ENCODE results near the gene WDTC1. TPM values are rescaled to one million over a fixed set of nuclear protein-coding genes. Genes with fewer than 3 reads are reported as not detected.
"Not testable (repeated sequence)": the region's sequence is repeated elsewhere in the genome, so short reads cannot be mapped to it uniquely, and the experiment has no call there.

Gene WDTC1
- total and polyA plus RNA-seq, 4 donors: 19.8 to 41.0 (median 30.2) TPM

DNA sequence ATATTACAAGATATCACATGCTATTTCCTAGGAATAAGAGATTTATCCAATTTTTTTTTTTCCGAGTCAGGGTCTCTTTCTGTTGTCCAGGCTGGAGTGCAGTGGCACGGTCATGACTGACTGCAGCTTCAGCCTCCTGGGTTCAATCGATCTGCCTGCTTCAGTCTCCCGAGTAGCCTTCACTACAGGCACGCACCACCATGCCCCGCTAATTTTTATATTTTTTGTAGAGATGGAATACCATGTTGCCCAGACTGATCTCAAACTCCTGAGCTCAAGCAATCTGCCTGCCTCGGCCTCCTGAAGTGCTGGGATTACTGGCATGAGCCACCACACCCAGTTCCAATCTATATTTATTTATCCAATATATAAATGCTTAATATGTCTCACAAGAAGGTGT, 18.0 kb upstream of the WDTC1 start:
- DNase-seq (no peak), ATAC-seq (ENCODE audit: insufficient read depth, low FRiP score) (no peak)
- TF ChIP-seq, protein P1, sequence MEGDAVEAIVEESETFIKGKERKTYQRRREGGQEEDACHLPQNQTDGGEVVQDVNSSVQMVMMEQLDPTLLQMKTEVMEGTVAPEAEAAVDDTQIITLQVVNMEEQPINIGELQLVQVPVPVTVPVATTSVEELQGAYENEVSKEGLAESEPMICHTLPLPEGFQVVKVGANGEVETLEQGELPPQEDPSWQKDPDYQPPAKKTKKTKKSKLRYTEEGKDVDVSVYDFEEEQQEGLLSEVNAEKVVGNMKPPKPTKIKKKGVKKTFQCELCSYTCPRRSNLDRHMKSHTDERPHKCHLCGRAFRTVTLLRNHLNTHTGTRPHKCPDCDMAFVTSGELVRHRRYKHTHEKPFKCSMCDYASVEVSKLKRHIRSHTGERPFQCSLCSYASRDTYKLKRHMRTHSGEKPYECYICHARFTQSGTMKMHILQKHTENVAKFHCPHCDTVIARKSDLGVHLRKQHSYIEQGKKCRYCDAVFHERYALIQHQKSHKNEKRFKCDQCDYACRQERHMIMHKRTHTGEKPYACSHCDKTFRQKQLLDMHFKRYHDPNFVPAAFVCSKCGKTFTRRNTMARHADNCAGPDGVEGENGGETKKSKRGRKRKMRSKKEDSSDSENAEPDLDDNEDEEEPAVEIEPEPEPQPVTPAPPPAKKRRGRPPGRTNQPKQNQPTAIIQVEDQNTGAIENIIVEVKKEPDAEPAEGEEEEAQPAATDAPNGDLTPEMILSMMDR (IDR thresholded peaks at IDR 0.05; ENCODE audit: control extremely low read depth, extremely low read depth): no peak
- H3K36me3 ChIP-seq (ENCODE audit: control insufficient read depth in 4 of 4, insufficient read depth in 4 of 4, low read length in 4 of 4): no peaks in the 10 kb centered on the region
- WGBS, 2 donors: 93 to 97% methylated on average over 7 of the region's 7 CpGs
- H3K27me3 ChIP-seq (ENCODE audit: control insufficient read depth in 3 of 3, insufficient read depth in 3 of 3, low read length in 2 of 3): no peaks in the 10 kb centered on the region
- H3K27ac ChIP-seq (ENCODE audit: low read depth in 1 of 2, low read length in 1 of 2): no peak overlapping the region
- H3K4me1 ChIP-seq (ENCODE audit: control insufficient read depth in 5 of 5, insufficient read depth in 5 of 5, low read length in 5 of 5): no peaks in the 10 kb centered on the region
- no peak overlapping the region for H3K4me3 ChIP-seq
- H3K9ac ChIP-seq (ENCODE audit: insufficient read depth in 1 of 2, low read length in 2 of 2): no peak overlapping the region
- no peaks in the 10 kb centered on the region for H3K9me3 ChIP-seq (ENCODE audit: control insufficient read depth in 4 of 4, insufficient read depth in 3 of 4, low read length in 3 of 4)

- H3K4me3 ChIP-seq: no peak overlapping the region
- 93 to 95% methylated on average over 6 of the region's 6 CpGs for WGBS, 2 donors
- H3K9me3 ChIP-seq (ENCODE audit: control insufficient read depth in 4 of 4, insufficient read depth in 3 of 4, low read length in 3 of 4): no peaks in the 10 kb centered on the region
- H3K27me3 ChIP-seq (ENCODE audit: control insufficient read depth in 3 of 3, insufficient read depth in 3 of 3, low read length in 2 of 3): no peaks in the 10 kb centered on the region
- no peak overlapping the region for H3K9ac ChIP-seq (ENCODE audit: insufficient read depth in 1 of 2, low read length in 2 of 2)
- DNase-seq: no peak
- H3K36me3 ChIP-seq (ENCODE audit: control insufficient read depth in 4 of 4, insufficient read depth in 4 of 4, low read length in 4 of 4): no peaks in the 10 kb centered on the region
- no peak for ATAC-seq (ENCODE audit: insufficient read depth, low FRiP score)
- H3K27ac ChIP-seq (ENCODE audit: low read depth in 1 of 2, low read length in 1 of 2): no peak overlapping the region
- no peaks in the 10 kb centered on the region for H3K4me1 ChIP-seq (ENCODE audit: control insufficient read depth in 5 of 5, insufficient read depth in 5 of 5, low read length in 5 of 5)
- TF ChIP-seq, protein P1 (IDR thresholded peaks at IDR 0.05; ENCODE audit: control extremely low read depth, extremely low read depth): no peak
Observed at GRCh38 chr1:27217401-27217800, 17.0 kb upstream of the WDTC1 start.

DNA sequence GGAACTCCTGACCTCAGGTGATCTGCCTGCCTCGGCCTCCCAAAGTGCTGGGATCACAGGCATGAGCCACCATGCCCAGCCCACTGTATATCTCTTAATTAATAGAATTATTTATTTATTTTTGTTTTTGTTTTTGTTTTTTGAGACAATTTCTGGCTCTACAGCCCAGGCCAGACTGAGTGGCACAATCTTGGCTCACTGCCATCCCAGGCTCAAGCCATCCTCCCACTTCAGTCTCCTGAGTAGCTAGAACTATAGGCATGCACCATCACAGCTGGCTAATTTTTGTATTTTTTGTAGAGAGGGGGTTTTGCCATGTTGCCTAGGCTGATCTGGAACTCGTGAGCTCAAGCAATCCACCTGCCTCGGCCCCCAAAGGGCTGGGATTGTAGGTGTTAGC, 15.7 kb upstream of the WDTC1 start:
- no peaks in the 10 kb centered on the region for H3K4me1 ChIP-seq (ENCODE audit: control insufficient read depth in 5 of 5, insufficient read depth in 5 of 5, low read length in 5 of 5)
- no peaks in the 10 kb centered on the region for H3K27me3 ChIP-seq (ENCODE audit: control insufficient read depth in 3 of 3, insufficient read depth in 3 of 3, low read length in 2 of 3)
- H3K9me3 ChIP-seq (ENCODE audit: control insufficient read depth in 4 of 4, insufficient read depth in 3 of 4, low read length in 3 of 4): no peaks in the 10 kb centered on the region
- H3K9ac ChIP-seq (ENCODE audit: insufficient read depth in 1 of 2, low read length in 2 of 2): no peak overlapping the region
- no peak overlapping the region for H3K4me3 ChIP-seq
- ATAC-seq (ENCODE audit: insufficient read depth, low FRiP score) (no peak), DNase-seq (no peak)
- H3K36me3 ChIP-seq (ENCODE audit: control insufficient read depth in 4 of 4, insufficient read depth in 4 of 4, low read length in 4 of 4): no peaks in the 10 kb centered on the region
- 94 to 98% methylated on average over 3 of the region's 3 CpGs for WGBS, 2 donors
- H3K27ac ChIP-seq (ENCODE audit: low read depth in 1 of 2, low read length in 1 of 2): no peak overlapping the region
- TF ChIP-seq, protein P1 (IDR thresholded peaks at IDR 0.05; ENCODE audit: control extremely low read depth, extremely low read depth): no peak

- no peaks in the 10 kb centered on the region for H3K36me3 ChIP-seq (ENCODE audit: control insufficient read depth in 4 of 4, insufficient read depth in 4 of 4, low read length in 4 of 4)
- H3K4me1 ChIP-seq (ENCODE audit: control insufficient read depth in 5 of 5, insufficient read depth in 5 of 5, low read length in 5 of 5): no peaks in the 10 kb centered on the region
- no peak overlapping the region for H3K9ac ChIP-seq (ENCODE audit: insufficient read depth in 1 of 2, low read length in 2 of 2)
- H3K4me3 ChIP-seq: no peak overlapping the region
- 34 to 57% methylated on average over 2 of the region's 2 CpGs for WGBS, 2 donors
- H3K27me3 ChIP-seq (ENCODE audit: control insufficient read depth in 3 of 3, insufficient read depth in 3 of 3, low read length in 2 of 3): no peaks in the 10 kb centered on the region
- ATAC-seq (ENCODE audit: insufficient read depth, low FRiP score) (no peak), DNase-seq (no peak)
- TF ChIP-seq, protein P1 (IDR thresholded peaks at IDR 0.05; ENCODE audit: control extremely low read depth, extremely low read depth): no peak
- no peaks in the 10 kb centered on the region for H3K9me3 ChIP-seq (ENCODE audit: control insufficient read depth in 4 of 4, insufficient read depth in 3 of 4, low read length in 3 of 4)
- no peak overlapping the region for H3K27ac ChIP-seq (ENCODE audit: low read depth in 1 of 2, low read length in 1 of 2)
Observed at GRCh38 chr1:27220096-27220495, 14.3 kb upstream of the WDTC1 start.

DNA sequence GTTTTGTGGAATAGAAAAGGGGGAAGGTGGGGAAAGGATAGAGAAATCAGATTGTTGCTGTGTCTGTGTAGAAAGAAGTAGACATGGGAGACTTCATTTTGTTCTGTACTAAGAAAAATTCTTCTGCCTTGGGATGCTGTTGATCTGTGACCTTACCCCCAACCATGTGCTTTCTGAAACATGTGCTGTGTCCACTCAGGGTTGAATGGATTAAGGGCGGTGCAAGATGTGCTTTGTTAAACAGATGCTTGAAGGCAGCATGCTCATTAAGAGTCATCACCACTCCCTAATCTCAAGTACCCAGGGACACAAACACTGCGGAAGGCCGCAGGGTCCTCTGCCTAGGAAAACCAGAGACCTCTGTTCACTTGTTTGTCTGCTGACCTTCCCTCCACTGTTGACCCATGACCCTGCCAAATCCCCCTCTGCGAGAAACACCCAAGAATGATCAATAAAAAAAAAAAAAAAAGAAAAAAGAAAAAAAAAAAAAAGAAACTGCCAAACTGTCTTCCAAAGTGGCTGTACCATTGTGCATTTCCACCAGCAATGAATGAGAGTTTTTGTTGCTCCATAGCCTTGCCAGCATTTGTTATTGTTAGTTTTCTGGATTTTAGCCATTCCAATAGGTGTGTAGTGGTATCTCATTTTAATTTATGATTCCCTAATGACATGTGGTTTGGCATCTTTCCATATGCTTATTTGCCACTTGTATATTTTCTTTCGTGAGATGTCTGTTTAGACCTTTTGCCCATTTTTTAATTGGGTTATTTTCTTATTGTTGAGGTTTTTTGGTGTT, 13.5 kb upstream of the WDTC1 start:
- not testable (repeated sequence) for H3K36me3 ChIP-seq (ENCODE audit: control insufficient read depth in 4 of 4, insufficient read depth in 4 of 4, low read length in 4 of 4); H3K9me3 ChIP-seq (ENCODE audit: control insufficient read depth in 4 of 4, insufficient read depth in 3 of 4, low read length in 3 of 4); DNase-seq; H3K27ac ChIP-seq (ENCODE audit: low read depth in 1 of 2, low read length in 1 of 2); H3K4me3 ChIP-seq; H3K27me3 ChIP-seq (ENCODE audit: control insufficient read depth in 3 of 3, insufficient read depth in 3 of 3, low read length in 2 of 3); ATAC-seq (ENCODE audit: insufficient read depth, low FRiP score); H3K9ac ChIP-seq (ENCODE audit: insufficient read depth in 1 of 2, low read length in 2 of 2); H3K4me1 ChIP-seq (ENCODE audit: control insufficient read depth in 5 of 5, insufficient read depth in 5 of 5, low read length in 5 of 5)
- 86% methylated on average over 3 to 5 of the region's 5 CpGs for WGBS, 2 donors

Measured in lung (tissue), 12 donors.